ENCODE data around the gene PLCB2. TPM values are rescaled to one million over a fixed set of nuclear protein-coding genes. Genes with fewer than 3 reads are reported as not detected.

The PLCB2 gene
- total RNA-seq, 3 donors from 2014 or later, result 9.9 to 21.8 (median 17.4) TPM

DNA sequence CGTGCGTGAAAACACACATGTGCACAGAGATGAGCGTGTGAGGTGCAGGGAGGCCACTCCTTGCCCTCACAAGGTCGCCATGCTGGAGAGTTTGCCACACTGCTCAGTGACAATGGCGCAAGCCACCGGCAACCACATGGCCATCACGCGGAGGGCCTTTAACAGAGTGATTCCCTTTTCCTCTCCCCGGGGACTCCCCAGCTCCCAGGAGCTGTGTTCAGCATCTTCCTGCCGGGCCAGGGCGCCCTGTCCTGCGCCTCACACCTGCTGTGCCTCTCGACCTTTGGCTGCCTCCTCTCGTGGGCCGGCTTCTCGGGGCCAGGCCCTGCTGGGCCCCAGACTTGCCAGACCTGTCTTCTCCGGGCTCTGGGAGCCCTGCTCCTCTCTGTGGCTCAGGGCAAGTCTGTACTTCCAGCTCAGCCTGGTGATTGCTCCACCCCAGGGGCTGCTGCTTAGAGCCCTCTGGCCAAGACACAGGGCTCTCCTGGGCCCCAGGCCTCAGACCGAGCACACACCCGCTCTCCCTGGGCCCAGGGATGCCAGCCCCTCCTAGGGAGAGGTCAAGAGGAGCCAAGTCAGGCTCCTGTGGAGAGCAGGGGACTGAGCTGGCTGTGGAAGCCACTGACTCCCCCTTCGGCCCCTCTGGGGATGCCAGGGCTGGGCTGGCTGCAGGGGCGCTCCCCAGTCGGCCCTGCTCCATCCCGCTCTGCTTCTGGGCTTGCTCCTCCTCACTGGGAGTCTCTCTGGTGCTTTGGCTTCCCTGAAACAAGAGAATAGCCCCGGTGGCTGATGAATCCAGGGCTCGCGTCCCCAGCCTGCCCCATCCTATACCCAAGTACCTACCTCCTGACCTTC, 27.4 kb upstream of the PLCB2 start:
- Histone ChIP-seq H3K4me3 (no peak overlapping the region), H3K36me3 (ENCODE audit: low read depth) (no peaks in the 10 kb centered on the region), H3K9me3 (no peaks in the 10 kb centered on the region), H3K4me1 (ENCODE audit: low read depth) (peaks cover 29% of the 10 kb centered on the region)
- DNase-seq (peak in 2 of 3 donors; percentile 42 to 63), ATAC-seq (peak; percentile 4)
- no peak for TF ChIP-seq CTCF (IDR thresholded peaks at IDR 0.05)
- intact Hi-C loops (cut with DNase I, micrococcal nuclease), result no loop called here

DNA sequence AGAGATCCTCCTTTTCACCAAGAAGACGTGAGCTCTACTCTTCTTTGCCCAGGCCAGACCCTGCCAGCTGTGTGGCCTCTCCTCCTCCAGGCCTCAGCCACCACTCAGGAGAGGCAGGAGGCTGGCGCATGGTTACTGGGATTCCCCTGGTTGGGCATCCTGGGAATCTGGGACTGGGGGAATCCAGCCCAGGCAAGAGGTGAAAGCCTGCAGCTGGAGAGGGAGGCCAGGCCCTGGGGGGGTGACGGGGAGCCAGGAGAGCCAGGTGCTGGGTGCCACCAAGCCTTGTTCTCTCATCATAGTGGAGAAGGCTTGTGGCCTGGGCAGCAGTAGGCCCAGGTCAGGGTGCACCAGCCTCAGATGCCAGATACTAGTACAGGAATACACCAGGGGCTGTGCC, 26.8 kb upstream of the PLCB2 start:
- H3K4me1 ChIP-seq (ENCODE audit: low read depth), result peaks cover 23% of the 10 kb centered on the region

GRCh38 chr15:40333922-40334492, 26.3 kb upstream of the PLCB2 start:
- ATAC-seq (peak; percentile 70), DNase-seq (peak; percentile 49 to 74 (median 55))
- TF ChIP-seq CTCF (IDR thresholded peaks at IDR 0.05), result no peak
- Histone ChIP-seq H3K36me3 (ENCODE audit: low read depth) (no peaks in the 10 kb centered on the region), H3K4me3 (no peak overlapping the region), H3K9me3 (no peaks in the 10 kb centered on the region), H3K4me1 (ENCODE audit: low read depth) (peaks cover 18% of the 10 kb centered on the region)
- intact Hi-C loops (cut with DNase I, micrococcal nuclease), result no loop called here

More for the DNA sequence above, 26.8 kb upstream of the PLCB2 start:
- ATAC-seq (no peak), DNase-seq (peak in 1 of 3 donors; percentile 53)
- intact Hi-C loops (cut with DNase I, micrococcal nuclease), result no loop called here
- TF ChIP-seq CTCF (IDR thresholded peaks at IDR 0.05), result no peak
- H3K36me3 ChIP-seq (ENCODE audit: low read depth), result no peaks in the 10 kb centered on the region
- no peaks in the 10 kb centered on the region for H3K9me3 ChIP-seq
- H3K4me3 ChIP-seq, result no peak overlapping the region

- intact Hi-C loops (cut with DNase I, micrococcal nuclease), result no loop called here
- H3K4me3 ChIP-seq, result no peak overlapping the region
- H3K36me3 ChIP-seq (ENCODE audit: low read depth), result no peaks in the 10 kb centered on the region
- DNase-seq, result peak in 1 of 3 donors; percentile 26
- ATAC-seq, result no peak
- H3K9me3 ChIP-seq, result no peaks in the 10 kb centered on the region
- no peak for TF ChIP-seq CTCF (IDR thresholded peaks at IDR 0.05)
- H3K4me1 ChIP-seq (ENCODE audit: low read depth), result peaks cover 5% of the 10 kb centered on the region
Observed at GRCh38 chr15:40332113-40332781, 24.5 kb upstream of the PLCB2 start.

DNA sequence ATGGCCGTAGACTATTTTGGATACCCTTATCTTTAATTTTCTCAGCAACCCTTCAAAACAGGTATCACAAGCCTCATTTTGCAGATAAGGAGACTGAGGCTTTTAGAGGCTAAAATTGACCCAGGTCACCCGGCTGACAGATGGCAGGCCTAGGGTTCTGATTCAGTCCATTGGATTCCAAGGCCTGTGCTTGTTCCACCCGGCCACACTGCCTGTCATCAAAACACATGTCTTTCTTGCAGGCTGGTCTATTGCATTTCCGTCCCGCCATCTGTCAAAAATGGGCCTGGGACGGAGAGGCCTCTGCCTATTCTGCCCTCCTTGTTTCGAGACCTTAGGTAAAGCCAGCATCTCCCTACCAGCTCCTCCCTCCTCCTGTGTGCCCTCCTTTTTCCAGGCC, 23.9 kb upstream of the PLCB2 start:
- no peaks in the 10 kb centered on the region for H3K9me3 ChIP-seq
- H3K36me3 ChIP-seq (ENCODE audit: low read depth), result no peaks in the 10 kb centered on the region
- no peak overlapping the region for H3K4me3 ChIP-seq
- peaks cover 5% of the 10 kb centered on the region for H3K4me1 ChIP-seq (ENCODE audit: low read depth)
- peak in 1 of 3 donors; percentile 14 for DNase-seq
- intact Hi-C loops (cut with DNase I, micrococcal nuclease), result no loop called here
- ATAC-seq, result no peak
- TF ChIP-seq CTCF (IDR thresholded peaks at IDR 0.05), result no peak

Data from mucosa of descending colon (tissue), 3 donors.